Epithelial cell of esophagus (primary cell): ENCODE measurements around the gene ADORA1.

Experiments used
- DNase-seq: peaks from one replicate; pipeline ENCODE4 v3.0.0; 2010; ENCODE audit warnings: low read depth
- H3K4me3 ChIP-seq: 2 replicates; pipeline ENCODE4 v1.5.1; 2011; ENCODE audit warnings: mild to moderate bottlenecking, low read length, control low read depth
- CTCF ChIP-seq: IDR thresholded peaks from 2 replicates; pipeline ENCODE4 v1.5.1; 2011; ENCODE audit warnings: low read depth, mild to moderate bottlenecking, low read length, control low read depth, inconsistent platforms; ENCODE audit not compliant: insufficient read depth; ENCODE audit errors: missing control alignments

The ADORA1 gene

GRCh38 chr1:203121186-203122015 lies 6.1 kb upstream of the ADORA1 start:
- H3K4me3 ChIP-seq: no peak overlapping the region
- no peak for DNase-seq
- TF ChIP-seq CTCF: no peak

DNA sequence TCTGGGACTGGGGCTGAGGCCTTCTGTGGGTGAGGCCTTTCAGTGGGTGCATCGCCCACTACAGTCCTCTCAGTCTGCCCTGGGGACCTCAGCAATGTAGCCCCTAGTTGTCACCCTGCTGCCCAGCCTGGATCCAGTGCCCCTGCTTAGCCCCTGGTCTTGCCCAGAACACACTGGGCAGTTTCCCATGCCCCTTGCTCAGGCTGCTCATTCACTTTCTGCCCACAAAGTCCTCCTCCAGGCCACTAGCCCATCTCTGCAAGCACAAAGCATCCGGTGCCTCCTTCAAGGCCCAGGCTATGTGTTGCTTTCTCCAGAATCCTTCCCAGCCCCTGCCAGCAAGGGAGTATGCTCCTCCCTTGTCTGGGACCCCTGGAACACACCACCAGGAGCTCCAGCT lies 5.4 kb upstream of the ADORA1 start:
- DNase-seq: no peak
- H3K4me3 ChIP-seq: no peak overlapping the region
- no peak for TF ChIP-seq CTCF

DNA sequence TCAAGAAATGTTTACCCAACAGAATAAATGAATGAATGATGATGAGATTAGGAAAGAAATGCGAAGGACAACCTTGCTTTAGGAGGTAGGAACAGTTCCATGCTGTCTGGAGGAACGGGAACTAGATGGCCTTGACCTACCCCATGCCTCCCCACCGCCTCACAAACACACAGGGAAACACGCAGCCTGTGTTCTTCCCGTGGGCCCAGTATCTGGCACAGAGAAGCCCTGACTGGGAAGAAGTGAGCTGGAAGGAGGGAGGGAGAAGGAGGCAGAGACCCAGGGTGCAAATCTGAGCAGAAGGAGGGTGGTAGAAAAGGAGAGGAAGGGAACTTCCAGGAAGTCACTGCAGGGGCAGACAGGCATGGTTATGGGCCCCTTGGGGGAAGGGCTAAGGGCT lies 3.5 kb upstream of the ADORA1 start:
- no peak for TF ChIP-seq CTCF
- no peak overlapping the region for H3K4me3 ChIP-seq
- no peak for DNase-seq

GRCh38 chr1:203124546-203125317 lies 2.8 kb upstream of the ADORA1 start:
- H3K4me3 ChIP-seq: no peak overlapping the region
- DNase-seq: peak; percentile 46
- no peak for TF ChIP-seq CTCF

- TF ChIP-seq CTCF: peak; percentile 42
- no peak overlapping the region for H3K4me3 ChIP-seq
- no peak for DNase-seq
Measured at GRCh38 chr1:203126151-203126865, 1.2 kb upstream of the ADORA1 start.

DNA sequence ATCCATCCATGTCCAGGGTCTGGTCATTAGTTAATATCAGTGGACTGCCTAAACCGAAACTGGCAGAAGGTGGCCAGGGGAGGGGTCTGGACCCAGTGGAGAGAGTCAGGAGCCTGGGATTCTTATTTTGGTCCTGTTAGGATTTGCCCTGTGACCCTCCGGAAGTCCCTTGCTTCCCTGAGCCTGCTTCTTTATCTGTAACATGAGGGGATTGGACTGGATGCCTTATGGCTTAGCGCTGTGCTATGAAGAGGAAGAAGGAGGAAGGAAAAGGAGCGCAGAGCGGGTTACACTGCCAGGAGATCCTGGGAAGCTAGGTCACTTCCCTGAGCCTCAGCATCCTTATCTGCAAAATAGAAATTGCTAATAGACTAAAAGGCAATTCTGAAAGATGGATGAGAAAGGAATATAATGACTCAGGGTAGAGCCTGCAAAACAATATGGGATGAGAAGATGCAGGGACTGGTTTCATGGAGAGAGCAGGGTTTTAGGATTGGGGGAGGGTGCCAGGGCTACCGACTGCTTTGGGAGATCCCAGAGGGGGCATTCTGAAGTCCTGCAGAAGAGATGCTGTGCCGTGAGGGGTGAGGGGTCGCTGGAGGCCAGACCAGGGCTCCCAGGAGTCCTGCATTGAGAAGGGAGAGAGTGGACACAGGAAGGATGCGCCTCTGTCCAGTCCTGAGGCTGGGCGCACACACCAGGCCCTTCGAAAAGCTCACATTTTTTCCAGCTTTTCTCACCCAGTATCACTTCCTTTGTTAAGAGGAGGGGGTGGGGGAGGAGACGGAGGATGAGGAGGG lies 460 bp upstream of the ADORA1 start:
- TF ChIP-seq CTCF: no peak
- H3K4me3 ChIP-seq: no peak overlapping the region
- no peak for DNase-seq
